ENCODE measurements around the gene HFM1. TPM values are rescaled to one million over a fixed set of nuclear protein-coding genes. Genes with fewer than 3 reads are reported as not detected.
A peak's percentile ranks its signal among the peaks of the same experiment; 100 is the strongest.

Gene HFM1
- total and polyA plus RNA-seq, 10 of the 15 experiments (the other 5 are each of a cell fraction or from before 2014, with no cell fraction given), result not detected

DNA sequence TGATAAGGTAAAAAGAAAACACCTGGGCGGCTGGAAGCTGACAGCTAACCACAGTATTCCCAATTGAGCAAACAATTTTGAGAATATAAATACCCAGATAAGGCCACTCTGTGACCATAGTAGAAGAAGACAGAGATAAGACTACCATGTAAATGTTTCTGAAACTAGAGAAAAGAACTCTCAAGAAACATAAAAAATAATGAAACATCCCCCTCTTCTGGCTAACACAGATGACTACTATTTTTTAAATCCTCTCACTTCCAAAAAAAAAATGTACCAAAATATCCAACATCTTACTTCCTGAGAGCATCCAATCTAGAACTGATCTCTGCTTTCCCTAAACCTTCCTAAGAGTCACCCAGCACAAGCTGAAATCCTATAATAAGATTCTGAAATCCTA, 125.9 kb downstream of the HFM1 start:
- ATAC-seq (no peak), FAIRE-seq (no peak), DNase-seq (ENCODE audit: low read depth, low spot score) (no peak)
- no peak overlapping the region for H3K4me3 ChIP-seq
- intact Hi-C loops (cut with micrococcal nuclease; ENCODE audit: unreplicated experiment), result loop anchor here (2.0 to 5.0 kb wide), 2 partner anchors 112 to 1166 kb away; no protein-coding TSS in a partner anchor
- no peak overlapping the region for H3K9ac ChIP-seq (ENCODE audit: control insufficient read depth, insufficient read depth, low read length)
- ChIA-PET SMC1A (ENCODE audit: uncharacterized antibody, unreplicated experiment) (interaction anchor here (0.5 to 3.2 kb wide), 7 partner anchors 61 to 700 kb away, joined by 3 to 25 read pairs (median 3); no protein-coding TSS in a partner anchor), RAD21 (ENCODE audit: unreplicated experiment) (interaction anchor here (1.1 to 4.3 kb wide), 5 partner anchors 17 to 1233 kb away, joined by 3 to 44 read pairs (median 3); no protein-coding TSS in a partner anchor), CTCF (interaction anchor here (0.7 to 4.5 kb wide), 9 partner anchors 9 to 1232 kb away, joined by 3 to 65 read pairs (median 3); no protein-coding TSS in a partner anchor), POLR2A (no interaction called here)
- in situ Hi-C loops (cut with MboI), result no loop called here
- no peak overlapping the region for H3K4me2 ChIP-seq (ENCODE audit: control insufficient read depth, insufficient read depth)
- H3K36me3 ChIP-seq (ENCODE audit: control insufficient read depth in 2 of 2, insufficient read depth in 2 of 2, low read length in 1 of 2), result no peaks in the 10 kb centered on the region
- WGBS (ENCODE audit: insufficient coverage, insufficient replicate concordance, low lambda C conversion rate, missing lambda C conversion rate), result 85% methylated on average over 1 of the region's 1 CpG
- no peak overlapping the region for H2AFZ ChIP-seq (ENCODE audit: control insufficient read depth, low read depth, low read length)
- no peaks in the 10 kb centered on the region for H3K79me2 ChIP-seq (ENCODE audit: control insufficient read depth, insufficient read depth, low read length)
- no TSS peak for BruUV-seq (replicated peaks)
- H3K9me3 ChIP-seq (replicated peaks; ENCODE audit: control insufficient read depth, insufficient read depth, low read length), result no peaks in the 10 kb centered on the region
- no peaks in the 10 kb centered on the region for H3K4me1 ChIP-seq (ENCODE audit: control insufficient read depth, insufficient read depth, low read length)
- H4K20me1 ChIP-seq (ENCODE audit: control insufficient read depth, insufficient read depth), result no peaks in the 10 kb centered on the region
- H3K27me3 ChIP-seq (replicated peaks in 1 of 2; ENCODE audit: control insufficient read depth in 2 of 2, insufficient read depth in 2 of 2, low read length in 1 of 2), result no peaks in the 10 kb centered on the region
- no peak for TF ChIP-seq CUX1 (IDR thresholded peaks at IDR 0.05; ENCODE audit: insufficient replicate concordance, low read depth, low read length)
- TF ChIP-seq RAD21 (IDR thresholded peaks at IDR 0.05; ENCODE audit: insufficient read depth, low read depth, low read length), result peak; percentile 22; the same call in 1 of the 2 replicates
- TF ChIP-seq, protein P1, sequence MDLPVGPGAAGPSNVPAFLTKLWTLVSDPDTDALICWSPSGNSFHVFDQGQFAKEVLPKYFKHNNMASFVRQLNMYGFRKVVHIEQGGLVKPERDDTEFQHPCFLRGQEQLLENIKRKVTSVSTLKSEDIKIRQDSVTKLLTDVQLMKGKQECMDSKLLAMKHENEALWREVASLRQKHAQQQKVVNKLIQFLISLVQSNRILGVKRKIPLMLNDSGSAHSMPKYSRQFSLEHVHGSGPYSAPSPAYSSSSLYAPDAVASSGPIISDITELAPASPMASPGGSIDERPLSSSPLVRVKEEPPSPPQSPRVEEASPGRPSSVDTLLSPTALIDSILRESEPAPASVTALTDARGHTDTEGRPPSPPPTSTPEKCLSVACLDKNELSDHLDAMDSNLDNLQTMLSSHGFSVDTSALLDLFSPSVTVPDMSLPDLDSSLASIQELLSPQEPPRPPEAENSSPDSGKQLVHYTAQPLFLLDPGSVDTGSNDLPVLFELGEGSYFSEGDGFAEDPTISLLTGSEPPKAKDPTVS (IDR thresholded peaks at IDR 0.05; ENCODE audit: low read depth, low read length), result no peak
- TF ChIP-seq SMC3 (IDR thresholded peaks at IDR 0.05; ENCODE audit: borderline replicate concordance, low read length), result peak; percentile 29; the same call in 1 of the 2 replicates
- no peak overlapping the region for H3K27ac ChIP-seq (ENCODE audit: control insufficient read depth, insufficient read depth)

Measured in GM12878 (cell line).